Neutrophil (primary cell): Measurements from ENCODE around the gene IL4R.
"Not testable (repeated sequence)": the region's sequence is repeated elsewhere in the genome, so short reads cannot be mapped to it uniquely, and the experiment has no call there.

Experiments
- H3K27ac ChIP-seq: fragments of 200-600 bp; sonication (generic); 2 replicates; pipeline ENCODE4 v1.5.1; 2016; ENCODE audit warnings: mild to moderate bottlenecking, moderate library complexity
- H3K27me3 ChIP-seq: fragments of 200-600 bp; sonication (generic); 2 replicates; pipeline ENCODE4 v1.6.0; 2016; ENCODE audit warnings: mild to moderate bottlenecking
- H3K36me3 ChIP-seq: fragments of 200-600 bp; sonication (generic); 2 replicates; pipeline ENCODE4 v1.5.1; 2017
- H3K4me1 ChIP-seq, 2 experiments: fragments of 200-600 bp in 1 of 2; sonication (generic) in 1 of 2; 1 replicate in 1 of 2; 2 replicates in 1 of 2; pipeline versions ENCODE4 v1.5.1 to v1.6.1; 2013 to 2016; ENCODE audit warnings: low read depth in 1 of 2, low read length in 1 of 2, mild to moderate bottlenecking in 1 of 2, moderate library complexity in 1 of 2; ENCODE audit not compliant: control insufficient read depth in 1 of 2, insufficient read depth in 1 of 2
- H3K4me3 ChIP-seq, 2 experiments: fragments of 200-600 bp in 1 of 2; sonication (generic) in 1 of 2; 1 replicate in 1 of 2; 2 replicates in 1 of 2; pipeline ENCODE4 v1.5.1; 2013 to 2016; ENCODE audit warnings: low read depth in 1 of 2, low read length in 1 of 2, mild to moderate bottlenecking in 1 of 2, moderate library complexity in 1 of 2
- H3K9me3 ChIP-seq: fragments of 200-600 bp; sonication (generic); 2 replicates; pipeline ENCODE4 v1.5.1; 2016
- TF ChIP-seq, protein P1 (sequence below): fragments of 200-600 bp; sonication (generic); IDR thresholded peaks from 2 replicates; pipeline ENCODE4 v1.5.1; 2016; ENCODE audit warnings: antibody characterized with exemption

Gene IL4R

GRCh38 chr16:27408602-27409031 lies 94.8 kb downstream of the IL4R start:
- H3K27me3 ChIP-seq, result peaks cover 5% of the 10 kb centered on the region
- peaks cover 4 to 6% of the 10 kb centered on the region in 2 experiments for H3K4me1 ChIP-seq
- no peak overlapping the region for H3K4me3 ChIP-seq
- H3K9me3 ChIP-seq, result no peaks in the 10 kb centered on the region
- no peak overlapping the region for H3K27ac ChIP-seq
- TF ChIP-seq, protein P1, sequence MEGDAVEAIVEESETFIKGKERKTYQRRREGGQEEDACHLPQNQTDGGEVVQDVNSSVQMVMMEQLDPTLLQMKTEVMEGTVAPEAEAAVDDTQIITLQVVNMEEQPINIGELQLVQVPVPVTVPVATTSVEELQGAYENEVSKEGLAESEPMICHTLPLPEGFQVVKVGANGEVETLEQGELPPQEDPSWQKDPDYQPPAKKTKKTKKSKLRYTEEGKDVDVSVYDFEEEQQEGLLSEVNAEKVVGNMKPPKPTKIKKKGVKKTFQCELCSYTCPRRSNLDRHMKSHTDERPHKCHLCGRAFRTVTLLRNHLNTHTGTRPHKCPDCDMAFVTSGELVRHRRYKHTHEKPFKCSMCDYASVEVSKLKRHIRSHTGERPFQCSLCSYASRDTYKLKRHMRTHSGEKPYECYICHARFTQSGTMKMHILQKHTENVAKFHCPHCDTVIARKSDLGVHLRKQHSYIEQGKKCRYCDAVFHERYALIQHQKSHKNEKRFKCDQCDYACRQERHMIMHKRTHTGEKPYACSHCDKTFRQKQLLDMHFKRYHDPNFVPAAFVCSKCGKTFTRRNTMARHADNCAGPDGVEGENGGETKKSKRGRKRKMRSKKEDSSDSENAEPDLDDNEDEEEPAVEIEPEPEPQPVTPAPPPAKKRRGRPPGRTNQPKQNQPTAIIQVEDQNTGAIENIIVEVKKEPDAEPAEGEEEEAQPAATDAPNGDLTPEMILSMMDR, result no peak
- H3K36me3 ChIP-seq, result no peaks in the 10 kb centered on the region

DNA sequence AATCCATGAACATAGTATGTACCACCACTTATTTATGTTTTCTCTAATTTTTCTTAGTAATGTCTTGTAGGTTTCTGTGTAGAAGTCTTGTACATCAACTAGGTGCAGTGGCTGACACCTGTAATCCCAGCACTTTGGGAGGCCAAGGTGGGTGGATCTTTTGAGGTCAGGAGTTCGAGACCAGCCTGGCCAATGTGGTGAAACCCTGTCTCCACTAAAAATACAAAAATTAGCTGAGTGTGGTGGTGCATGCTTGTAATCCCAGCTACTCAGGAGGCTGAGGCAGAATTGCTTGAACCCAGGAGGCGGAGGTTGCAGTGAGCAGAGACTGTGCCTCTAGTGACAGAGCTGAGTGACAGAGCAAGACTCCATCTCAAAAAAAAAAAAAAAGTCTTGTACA lies 96.2 kb downstream of the IL4R start:
- not testable (repeated sequence) for H3K27ac ChIP-seq, H3K36me3 ChIP-seq, H3K4me3 ChIP-seq, H3K9me3 ChIP-seq, H3K27me3 ChIP-seq
- H3K4me1 ChIP-seq, result peaks cover 8 to 15% of the 10 kb centered on the region in 2 experiments

- peaks cover 13 to 23% of the 10 kb centered on the region in 2 experiments for H3K4me1 ChIP-seq
- TF ChIP-seq, protein P1, result no peak
- H3K27me3 ChIP-seq, result no peaks in the 10 kb centered on the region
- H3K36me3 ChIP-seq, result no peaks in the 10 kb centered on the region
- no peaks in the 10 kb centered on the region for H3K9me3 ChIP-seq
- no peak overlapping the region for H3K27ac ChIP-seq
- no peak overlapping the region for H3K4me3 ChIP-seq
Measured at GRCh38 chr16:27410761-27411160, 97.0 kb downstream of the IL4R start.

- Histone ChIP-seq H3K27me3 (no peaks in the 10 kb centered on the region), H3K9me3 (no peaks in the 10 kb centered on the region), H3K36me3 (no peaks in the 10 kb centered on the region), H3K27ac (no peak overlapping the region), H3K4me1 (peaks cover 13 to 23% of the 10 kb centered on the region in 2 experiments), H3K4me3 (no peak overlapping the region)
- TF ChIP-seq, protein P1, result no peak
Measured at GRCh38 chr16:27413956-27414355, 100.2 kb downstream of the IL4R start.
